CD4-positive, alpha-beta memory T cell (primary cell): Measurements from ENCODE around the gene GM2A. TPM values are rescaled to one million over a fixed set of nuclear protein-coding genes. Genes with fewer than 3 reads are reported as not detected.

ENCODE experiments used
- CTCF ChIA-PET: fragments of 350-600 bp; sonication (Branson Sonifier 250); formaldehyde crosslinking; loops from one replicate; lab custom pipeline; 2021; ENCODE audit warnings: inconsistent platforms; ENCODE audit not compliant: partially characterized antibody; lab: Charles Lee
- POLR2A ChIA-PET: fragments of 350-600 bp; sonication (Branson Sonifier 250); formaldehyde crosslinking; loops from one replicate; lab custom pipeline; 2021; ENCODE audit not compliant: partially characterized antibody; lab: Charles Lee
- DNase-seq, 5 donors: peaks; one replicate each; pipeline versions ENCODE4 v3.0.0 to v3.0.0-alpha.2; 2020 to 2022; ENCODE audit warnings: mixed read lengths in 1 of 5
- H3K27ac ChIP-seq: one replicate; pipeline ENCODE4 v1.7.0; 2013; ENCODE audit warnings: low read depth, low read length
- H3K27me3 ChIP-seq: 2 replicates; pipeline ENCODE4 v1.7.0; 2013; ENCODE audit warnings: mild to moderate bottlenecking, low read length, moderate library complexity; ENCODE audit not compliant: insufficient read depth
- H3K36me3 ChIP-seq: 2 replicates; pipeline ENCODE4 v1.7.0; 2013; ENCODE audit warnings: mild to moderate bottlenecking, low read length, moderate library complexity; ENCODE audit not compliant: insufficient read depth
- H3K4me1 ChIP-seq: 2 replicates; pipeline ENCODE4 v1.7.0; 2013; ENCODE audit warnings: mild to moderate bottlenecking, low read length, moderate library complexity; ENCODE audit not compliant: insufficient read depth
- H3K4me3 ChIP-seq, 2 donors: one replicate each; pipeline ENCODE4 v1.7.0; 2013; ENCODE audit warnings: low read length in 2 of 2, mild to moderate bottlenecking in 1 of 2
- H3K9me3 ChIP-seq, 2 donors: one replicate each; pipeline ENCODE4 v1.7.0; 2013; ENCODE audit warnings: low read length in 2 of 2, control low read depth in 1 of 2; ENCODE audit not compliant: control insufficient read depth in 1 of 2
- H3K27ac Mint-ChIP-seq, 7 donors: one replicate each; pipeline ENCODE4 v1.8.0; 2020 to 2021; ENCODE audit warnings: mixed read lengths in 7 of 7, mild to moderate bottlenecking in 6 of 7, inconsistent platforms in 3 of 7, moderate library complexity in 3 of 7
- H3K27me3 Mint-ChIP-seq, 2 donors: one replicate each; pipeline ENCODE4 v1.8.0; 2020 to 2021; ENCODE audit warnings: mixed read lengths in 2 of 2
- H3K36me3 Mint-ChIP-seq, 2 donors: one replicate each; pipeline ENCODE4 v1.8.0; 2020 to 2021; ENCODE audit warnings: mixed read lengths in 2 of 2, inconsistent platforms in 1 of 2, mild to moderate bottlenecking in 1 of 2
- H3K4me1 Mint-ChIP-seq, 4 donors: one replicate each; pipeline ENCODE4 v1.8.0; 2020 to 2021; ENCODE audit warnings: mixed read lengths in 4 of 4, mild to moderate bottlenecking in 1 of 4
- H3K4me3 Mint-ChIP-seq, 8 donors: one replicate each; pipeline ENCODE4 v1.8.0; 2020 to 2021; ENCODE audit warnings: mixed read lengths in 8 of 8, mild to moderate bottlenecking in 7 of 8, moderate library complexity in 6 of 8, inconsistent platforms in 3 of 8
- H3K9me3 Mint-ChIP-seq, 8 donors: one replicate each; pipeline ENCODE4 v1.8.0; 2020 to 2021; ENCODE audit warnings: mixed read lengths in 8 of 8, mild to moderate bottlenecking in 5 of 8, inconsistent platforms in 3 of 8, moderate library complexity in 1 of 8
- intact Hi-C: fragments of 100-400 bp; cut with micrococcal nuclease; formaldehyde crosslinking; loops from one replicate; pipeline ENCODE4 v1.15.1; 2023
- polyA plus RNA-seq, 2 donors: library from polyadenylated mRNA; unstranded; fragments of 300-500 nt; fragmentation: Illumina TruSeq; gene quantifications; one replicate each; pipeline ENCODE4 v1.2.3, GENCODE V29; 2021
- total RNA-seq, 2 experiments: library from RNA; stranded (reverse); gene quantifications; one replicate each; pipeline ENCODE4 v1.2.3, GENCODE V29; 2021

GM2A gene
- total and polyA plus RNA-seq, 4 experiments from 2014 or later = 4.3 to 23.1 (median 13.0) TPM

GRCh38 chr5:151275803-151276202 lies 22.8 kb downstream of the GM2A start:
- no peak overlapping the region for H3K4me3 ChIP-seq
- Mint-ChIP-seq H3K9me3 (no peaks in the 10 kb centered on the region), H3K27me3 (no peaks in the 10 kb centered on the region), H3K36me3 (no peaks in the 10 kb centered on the region), H3K4me3 (no peak overlapping the region), H3K27ac (peak overlapping the region in 1 of 7 donors; percentile 2), H3K4me1 (no peaks in the 10 kb centered on the region)
- POLR2A ChIA-PET = no interaction called here
- H3K9me3 ChIP-seq = no peaks in the 10 kb centered on the region
- CTCF ChIA-PET = interaction anchor here (1.5 kb wide), 1 partner anchor 11 kb away, joined by 3 read pairs; no protein-coding TSS in a partner anchor
- H3K36me3 ChIP-seq = no peaks in the 10 kb centered on the region
- no peak for DNase-seq
- no peak overlapping the region for H3K27ac ChIP-seq
- no peaks in the 10 kb centered on the region for H3K27me3 ChIP-seq
- intact Hi-C loops = no loop called here
- H3K4me1 ChIP-seq = no peaks in the 10 kb centered on the region

GRCh38 chr5:151278845-151279244 lies 25.9 kb downstream of the GM2A start:
- H3K9me3 ChIP-seq = no peaks in the 10 kb centered on the region
- Mint-ChIP-seq H3K27me3 (no peaks in the 10 kb centered on the region), H3K4me3 (no peak overlapping the region), H3K36me3 (no peaks in the 10 kb centered on the region), H3K4me1 (no peaks in the 10 kb centered on the region), H3K27ac (no peak overlapping the region), H3K9me3 (no peaks in the 10 kb centered on the region)
- intact Hi-C loops = no loop called here
- POLR2A ChIA-PET = no interaction called here
- no peaks in the 10 kb centered on the region for H3K4me1 ChIP-seq
- no peak overlapping the region for H3K4me3 ChIP-seq
- H3K27ac ChIP-seq = no peak overlapping the region
- CTCF ChIA-PET = no interaction called here
- H3K27me3 ChIP-seq = no peaks in the 10 kb centered on the region
- no peak for DNase-seq
- H3K36me3 ChIP-seq = no peaks in the 10 kb centered on the region

- POLR2A ChIA-PET = no interaction called here
- no peak overlapping the region for H3K4me3 ChIP-seq
- intact Hi-C loops = no loop called here
- H3K27me3 ChIP-seq = no peaks in the 10 kb centered on the region
- H3K4me3 Mint-ChIP-seq = no peak overlapping the region
- no peaks in the 10 kb centered on the region for H3K36me3 ChIP-seq
- H3K27ac Mint-ChIP-seq = no peak overlapping the region
- no peak overlapping the region for H3K27ac ChIP-seq
- H3K4me1 Mint-ChIP-seq = no peaks in the 10 kb centered on the region
- no peak for DNase-seq
- H3K4me1 ChIP-seq = no peaks in the 10 kb centered on the region
- CTCF ChIA-PET = no interaction called here
- H3K9me3 Mint-ChIP-seq = peaks cover 0 to 1% (median 0%) of the 10 kb centered on the region in 8 donors
- no peaks in the 10 kb centered on the region for H3K36me3 Mint-ChIP-seq
- H3K9me3 ChIP-seq = no peaks in the 10 kb centered on the region
- H3K27me3 Mint-ChIP-seq = no peaks in the 10 kb centered on the region
Measured at GRCh38 chr5:151280443-151280842, 27.5 kb downstream of the GM2A start.

- H3K4me1 ChIP-seq = no peaks in the 10 kb centered on the region
- no peak overlapping the region for H3K27ac ChIP-seq
- no peaks in the 10 kb centered on the region for H3K36me3 Mint-ChIP-seq
- H3K36me3 ChIP-seq = no peaks in the 10 kb centered on the region
- H3K4me3 Mint-ChIP-seq = no peak overlapping the region
- H3K27me3 ChIP-seq = no peaks in the 10 kb centered on the region
- no peak overlapping the region for H3K27ac Mint-ChIP-seq
- H3K4me3 ChIP-seq = no peak overlapping the region
- H3K4me1 Mint-ChIP-seq = no peaks in the 10 kb centered on the region
- POLR2A ChIA-PET = no interaction called here
- intact Hi-C loops = no loop called here
- H3K27me3 Mint-ChIP-seq = no peaks in the 10 kb centered on the region
- CTCF ChIA-PET = no interaction called here
- peaks cover 0 to 1% (median 0%) of the 10 kb centered on the region in 8 donors for H3K9me3 Mint-ChIP-seq
- DNase-seq = no peak
- no peaks in the 10 kb centered on the region for H3K9me3 ChIP-seq
Measured at GRCh38 chr5:151281001-151281639, 28.1 kb downstream of the GM2A start.

- Mint-ChIP-seq H3K27me3 (no peaks in the 10 kb centered on the region), H3K4me1 (peaks cover 0 to 3% (median 0%) of the 10 kb centered on the region in 4 donors), H3K27ac (no peak overlapping the region), H3K9me3 (peaks cover 0 to 1% (median 0%) of the 10 kb centered on the region in 8 donors), H3K4me3 (no peak overlapping the region), H3K36me3 (no peaks in the 10 kb centered on the region)
- POLR2A ChIA-PET = no interaction called here
- intact Hi-C loops = no loop called here
- CTCF ChIA-PET = interaction anchor here (1.1 to 1.9 kb wide), 2 partner anchors 10 to 30 kb away, joined by 3 to 5 read pairs; no protein-coding TSS in a partner anchor
- Histone ChIP-seq H3K4me1 (no peaks in the 10 kb centered on the region), H3K27me3 (no peaks in the 10 kb centered on the region), H3K9me3 (no peaks in the 10 kb centered on the region), H3K4me3 (no peak overlapping the region), H3K36me3 (no peaks in the 10 kb centered on the region), H3K27ac (no peak overlapping the region)
- no peak for DNase-seq
Measured at GRCh38 chr5:151283120-151283825, 30.3 kb downstream of the GM2A start.

GRCh38 chr5:151284392-151284967 lies 31.5 kb downstream of the GM2A start:
- ChIA-PET POLR2A (no interaction called here), CTCF (no interaction called here)
- H3K36me3 ChIP-seq = no peaks in the 10 kb centered on the region
- H3K9me3 ChIP-seq = no peaks in the 10 kb centered on the region
- peak in 1 of 5 donors; percentile 33 for DNase-seq
- no peak overlapping the region for H3K27ac ChIP-seq
- Mint-ChIP-seq H3K27me3 (no peaks in the 10 kb centered on the region), H3K27ac (no peak overlapping the region), H3K9me3 (peaks cover 0 to 1% (median 0%) of the 10 kb centered on the region in 8 donors), H3K36me3 (no peaks in the 10 kb centered on the region), H3K4me1 (peaks cover 0 to 4% (median 0%) of the 10 kb centered on the region in 4 donors), H3K4me3 (no peak overlapping the region)
- intact Hi-C loops = no loop called here
- no peaks in the 10 kb centered on the region for H3K27me3 ChIP-seq
- H3K4me3 ChIP-seq = no peak overlapping the region
- no peaks in the 10 kb centered on the region for H3K4me1 ChIP-seq

- peaks cover 0 to 4% (median 0%) of the 10 kb centered on the region in 4 donors for H3K4me1 Mint-ChIP-seq
- Histone ChIP-seq H3K4me3 (no peak overlapping the region), H3K36me3 (no peaks in the 10 kb centered on the region), H3K27ac (no peak overlapping the region), H3K9me3 (no peaks in the 10 kb centered on the region), H3K4me1 (no peaks in the 10 kb centered on the region), H3K27me3 (no peaks in the 10 kb centered on the region)
- H3K27ac Mint-ChIP-seq = no peak overlapping the region
- intact Hi-C loops = no loop called here
- H3K27me3 Mint-ChIP-seq = no peaks in the 10 kb centered on the region
- H3K36me3 Mint-ChIP-seq = no peaks in the 10 kb centered on the region
- ChIA-PET CTCF (no interaction called here), POLR2A (no interaction called here)
- H3K9me3 Mint-ChIP-seq = peaks cover 0 to 3% (median 0%) of the 10 kb centered on the region in 8 donors
- no peak for DNase-seq
- no peak overlapping the region for H3K4me3 Mint-ChIP-seq
Measured at GRCh38 chr5:151285683-151286082, 32.7 kb downstream of the GM2A start.
